ENCODE measurements around the gene PKP1. TPM values are rescaled to one million over a fixed set of nuclear protein-coding genes. Genes with fewer than 3 reads are reported as not detected.

PKP1 gene
- total and polyA plus RNA-seq, 10 of the 15 experiments (the other 5 are each of a cell fraction or from before 2014, with no cell fraction given): 0.03 TPM; not detected in 9

DNA sequence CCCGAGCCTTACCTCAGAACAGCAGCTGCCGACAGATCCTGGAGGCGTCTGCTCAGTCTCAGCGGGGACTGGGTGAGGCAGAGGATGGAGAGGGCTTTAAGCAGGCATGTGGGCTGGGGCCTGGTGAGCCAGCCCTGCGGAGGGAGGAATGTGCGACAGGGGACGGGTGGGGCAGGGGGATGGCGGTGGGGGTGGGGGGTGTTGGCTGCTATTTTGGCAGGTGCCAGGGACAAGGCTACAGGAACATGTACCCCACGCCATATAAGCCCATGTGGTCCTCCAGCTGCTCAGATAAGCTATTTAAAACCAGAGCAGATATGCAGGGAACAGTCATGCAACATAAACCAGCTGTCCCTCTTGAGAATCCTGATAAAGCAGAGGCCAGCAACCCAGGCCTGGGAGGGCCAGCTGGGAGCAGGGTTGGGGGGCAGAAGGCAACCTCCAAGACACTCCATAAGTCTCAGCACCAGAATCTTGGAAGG is 94.3 kb downstream of the PKP1 start, which contains the start of gene TNNT2 (continued):
- TF ChIP-seq EGR1 (IDR thresholded peaks at IDR 0.05; ENCODE audit: borderline replicate concordance in 1 of 2, low read depth in 2 of 2, low read length in 2 of 2) (no peak), SRF (IDR thresholded peaks at IDR 0.05; ENCODE audit: low read depth in 2 of 2, low read length in 2 of 2) (no peak)

DNA sequence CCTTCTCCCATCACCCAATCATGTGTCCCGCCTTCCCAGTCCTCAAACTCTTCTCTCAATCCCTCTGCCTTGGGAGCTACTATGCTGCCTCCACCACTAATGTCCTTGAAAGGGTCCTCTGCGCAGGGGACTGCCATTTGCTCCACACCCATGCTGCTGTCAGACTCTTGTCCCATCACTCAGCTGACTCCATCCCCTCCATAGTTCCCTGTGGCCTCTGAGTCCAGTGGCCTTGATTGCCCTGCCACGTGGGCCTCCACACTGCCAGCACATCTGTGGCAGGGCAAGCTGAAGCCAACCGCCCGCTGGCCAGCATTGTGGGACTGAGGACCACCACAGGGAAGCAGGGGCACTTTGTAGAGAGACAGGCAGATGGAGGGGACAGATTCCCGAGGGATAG is 95.5 kb downstream of the PKP1 start:
- BruUV-seq (replicated peaks): no TSS peak
- H3K9ac ChIP-seq (ENCODE audit: control insufficient read depth, insufficient read depth, low read length): no peak overlapping the region
- H2AFZ ChIP-seq (ENCODE audit: control insufficient read depth, low read depth, low read length): no peak overlapping the region
- no peaks in the 10 kb centered on the region for H3K36me3 ChIP-seq (ENCODE audit: control insufficient read depth in 2 of 2, insufficient read depth in 2 of 2, low read length in 1 of 2)
- no peak for DNase-seq (ENCODE audit: low read depth, low spot score)
- H3K27me3 ChIP-seq (replicated peaks in 1 of 2; ENCODE audit: control insufficient read depth in 2 of 2, insufficient read depth in 2 of 2, low read length in 1 of 2): no peaks in the 10 kb centered on the region; a peak in 1 of 4 replicates
- H3K9me3 ChIP-seq (replicated peaks; ENCODE audit: control insufficient read depth, insufficient read depth, low read length): no peaks in the 10 kb centered on the region
- no peak overlapping the region for H3K27ac ChIP-seq (ENCODE audit: control insufficient read depth, insufficient read depth)
- no peaks in the 10 kb centered on the region for H3K79me2 ChIP-seq (ENCODE audit: control insufficient read depth, insufficient read depth, low read length)
- no peak for TF ChIP-seq KAT2A (conservative IDR thresholded peaks at IDR 0.05; ENCODE audit: control insufficient read depth, low read depth, low read length)
- no peak for TF ChIP-seq YBX1 (IDR thresholded peaks at IDR 0.05)
- TF ChIP-seq CHD2 (IDR thresholded peaks at IDR 0.05; ENCODE audit: borderline replicate concordance, low read depth, low read length): no peak
- no peak for TF ChIP-seq MEF2A (IDR thresholded peaks at IDR 0.05; ENCODE audit: insufficient read depth, low read depth, low read length)
- TF ChIP-seq GABPA (IDR thresholded peaks at IDR 0.05; ENCODE audit: low read depth): no peak
- TF ChIP-seq ZNF217 (IDR thresholded peaks at IDR 0.05): no peak
- no peak for TF ChIP-seq IKZF2 (IDR thresholded peaks at IDR 0.05)
- TF ChIP-seq RAD21 (IDR thresholded peaks at IDR 0.05; ENCODE audit: insufficient read depth, low read depth, low read length): no peak
- TF ChIP-seq HDAC6 (IDR thresholded peaks at IDR 0.05; ENCODE audit: unreplicated experiment): no peak
- TF ChIP-seq POLR2AphosphoS2 (IDR thresholded peaks at IDR 0.05; ENCODE audit: low read depth, low read length): no peak
- no peak for TF ChIP-seq PML (IDR thresholded peaks at IDR 0.05; ENCODE audit: low read length)
- no peak for TF ChIP-seq SUPT20H (IDR thresholded peaks at IDR 0.05; ENCODE audit: borderline replicate concordance, control insufficient read depth, low read depth, low read length)
- TF ChIP-seq, protein P1, sequence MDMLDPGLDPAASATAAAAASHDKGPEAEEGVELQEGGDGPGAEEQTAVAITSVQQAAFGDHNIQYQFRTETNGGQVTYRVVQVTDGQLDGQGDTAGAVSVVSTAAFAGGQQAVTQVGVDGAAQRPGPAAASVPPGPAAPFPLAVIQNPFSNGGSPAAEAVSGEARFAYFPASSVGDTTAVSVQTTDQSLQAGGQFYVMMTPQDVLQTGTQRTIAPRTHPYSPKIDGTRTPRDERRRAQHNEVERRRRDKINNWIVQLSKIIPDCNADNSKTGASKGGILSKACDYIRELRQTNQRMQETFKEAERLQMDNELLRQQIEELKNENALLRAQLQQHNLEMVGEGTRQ (IDR thresholded peaks at IDR 0.05; ENCODE audit: borderline replicate concordance, low read depth, low read length): no peak
- no peak for TF ChIP-seq CHD1 (IDR thresholded peaks at IDR 0.05; ENCODE audit: low read depth, low read length)
- TF ChIP-seq, protein P2, sequence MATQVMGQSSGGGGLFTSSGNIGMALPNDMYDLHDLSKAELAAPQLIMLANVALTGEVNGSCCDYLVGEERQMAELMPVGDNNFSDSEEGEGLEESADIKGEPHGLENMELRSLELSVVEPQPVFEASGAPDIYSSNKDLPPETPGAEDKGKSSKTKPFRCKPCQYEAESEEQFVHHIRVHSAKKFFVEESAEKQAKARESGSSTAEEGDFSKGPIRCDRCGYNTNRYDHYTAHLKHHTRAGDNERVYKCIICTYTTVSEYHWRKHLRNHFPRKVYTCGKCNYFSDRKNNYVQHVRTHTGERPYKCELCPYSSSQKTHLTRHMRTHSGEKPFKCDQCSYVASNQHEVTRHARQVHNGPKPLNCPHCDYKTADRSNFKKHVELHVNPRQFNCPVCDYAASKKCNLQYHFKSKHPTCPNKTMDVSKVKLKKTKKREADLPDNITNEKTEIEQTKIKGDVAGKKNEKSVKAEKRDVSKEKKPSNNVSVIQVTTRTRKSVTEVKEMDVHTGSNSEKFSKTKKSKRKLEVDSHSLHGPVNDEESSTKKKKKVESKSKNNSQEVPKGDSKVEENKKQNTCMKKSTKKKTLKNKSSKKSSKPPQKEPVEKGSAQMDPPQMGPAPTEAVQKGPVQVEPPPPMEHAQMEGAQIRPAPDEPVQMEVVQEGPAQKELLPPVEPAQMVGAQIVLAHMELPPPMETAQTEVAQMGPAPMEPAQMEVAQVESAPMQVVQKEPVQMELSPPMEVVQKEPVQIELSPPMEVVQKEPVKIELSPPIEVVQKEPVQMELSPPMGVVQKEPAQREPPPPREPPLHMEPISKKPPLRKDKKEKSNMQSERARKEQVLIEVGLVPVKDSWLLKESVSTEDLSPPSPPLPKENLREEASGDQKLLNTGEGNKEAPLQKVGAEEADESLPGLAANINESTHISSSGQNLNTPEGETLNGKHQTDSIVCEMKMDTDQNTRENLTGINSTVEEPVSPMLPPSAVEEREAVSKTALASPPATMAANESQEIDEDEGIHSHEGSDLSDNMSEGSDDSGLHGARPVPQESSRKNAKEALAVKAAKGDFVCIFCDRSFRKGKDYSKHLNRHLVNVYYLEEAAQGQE (IDR thresholded peaks at IDR 0.05; ENCODE audit: low read depth, low read length): no peak
- H4K20me1 ChIP-seq (ENCODE audit: control insufficient read depth, insufficient read depth): no peaks in the 10 kb centered on the region; the same call in 1 of the 2 replicates
- ATAC-seq: no peak
- SMC1A ChIA-PET (ENCODE audit: uncharacterized antibody, unreplicated experiment): no interaction called here
- POLR2A ChIA-PET: no interaction called here
- CTCF ChIA-PET: no interaction called here
- in situ Hi-C loops (cut with MboI): no loop called here
- 26% methylated on average over 6 of the region's 6 CpGs for WGBS (ENCODE audit: insufficient coverage, insufficient replicate concordance, low lambda C conversion rate, missing lambda C conversion rate)
- no peak overlapping the region for H3K4me3 ChIP-seq
- intact Hi-C loops (cut with micrococcal nuclease; ENCODE audit: unreplicated experiment): no loop called here
- RAD21 ChIA-PET (ENCODE audit: unreplicated experiment): no interaction called here
- no peaks in the 10 kb centered on the region for H3K4me1 ChIP-seq (ENCODE audit: control insufficient read depth, insufficient read depth, low read length)
- FAIRE-seq: no peak
- no peak overlapping the region for H3K4me2 ChIP-seq (ENCODE audit: control insufficient read depth, insufficient read depth)
